Loucy (cell line): ENCODE data around the gene LRRC25.
A peak's percentile ranks its signal among the peaks of the same experiment; 100 is the strongest.
"Not testable (repeated sequence)": the region's sequence is repeated elsewhere in the genome, so short reads cannot be mapped to it uniquely, and the experiment has no call there.

Source experiments
- H2AFZ ChIP-seq: fragments of 200-600 bp; sonication (generic); 2 replicates; pipeline ENCODE4 v1.6.0; 2016; ENCODE audit warnings: antibody characterized with exemption, mild to moderate bottlenecking, low read length, moderate library complexity
- H3F3A ChIP-seq: fragments of 200-600 bp; 2 replicates; pipeline ENCODE4 v1.6.0; 2016; ENCODE audit warnings: antibody characterized with exemption, low read depth, mild to moderate bottlenecking
- H3K27me3 ChIP-seq: fragments of 200-600 bp; sonication (generic); 2 replicates; pipeline ENCODE4 v1.6.1; 2014; ENCODE audit warnings: low read length, mild to moderate bottlenecking; ENCODE audit not compliant: insufficient read depth, poor library complexity, severe bottlenecking
- H3K36me3 ChIP-seq: fragments of 200-600 bp; sonication (generic); 2 replicates; pipeline ENCODE4 v1.6.1; 2016; ENCODE audit warnings: low read length; ENCODE audit not compliant: insufficient read depth
- H3K4me1 ChIP-seq: fragments of 200-600 bp; sonication (generic); 2 replicates; pipeline ENCODE4 v1.5.1; 2014; ENCODE audit warnings: low read length, mild to moderate bottlenecking; ENCODE audit not compliant: insufficient read depth, poor library complexity, severe bottlenecking
- H3K4me2 ChIP-seq: fragments of 200-600 bp; sonication (generic); 2 replicates; pipeline ENCODE4 v1.6.0; 2014; ENCODE audit warnings: antibody characterized with exemption, low read length, low read depth, mild to moderate bottlenecking; ENCODE audit not compliant: poor library complexity, severe bottlenecking
- H3K4me3 ChIP-seq: fragments of 200-600 bp; sonication (generic); 2 replicates; pipeline ENCODE4 v1.5.1; 2014; ENCODE audit warnings: low read length, mild to moderate bottlenecking, mixed read lengths; ENCODE audit not compliant: poor library complexity, severe bottlenecking
- H3K79me2 ChIP-seq: fragments of 200-600 bp; sonication (generic); 2 replicates; pipeline ENCODE4 v1.6.1; 2014; ENCODE audit warnings: low read length; ENCODE audit not compliant: insufficient read depth
- H3K9ac ChIP-seq: fragments of 200-600 bp; sonication (generic); 2 replicates; pipeline ENCODE4 v1.6.0; 2014; ENCODE audit warnings: mild to moderate bottlenecking, low read depth, low read length, moderate library complexity; ENCODE audit not compliant: poor library complexity, severe bottlenecking
- H3K9me2 ChIP-seq: fragments of 200-600 bp; sonication (generic); replicated peaks from 2 replicates; pipeline ENCODE4 v1.6.1; 2016; ENCODE audit warnings: low read depth, low read length, mixed read lengths
- H3K9me3 ChIP-seq: fragments of 200-600 bp; sonication (generic); 2 replicates; pipeline ENCODE4 v1.6.1; 2014; ENCODE audit warnings: mild to moderate bottlenecking, antibody characterized with exemption, low read length, low read depth; ENCODE audit not compliant: insufficient read depth
- H4K20me1 ChIP-seq: fragments of 200-600 bp; sonication (generic); 2 replicates; pipeline ENCODE4 v1.6.0; 2014; ENCODE audit warnings: antibody characterized with exemption, low read length, mild to moderate bottlenecking; ENCODE audit not compliant: insufficient read depth, poor library complexity, severe bottlenecking
- CTCF ChIP-seq: fragments of 200-600 bp; sonication (generic); conservative IDR thresholded peaks from 2 replicates; pipeline ENCODE4 v1.5.1; 2014; ENCODE audit warnings: mild to moderate bottlenecking, antibody characterized with exemption, low read length
- EZH2phosphoT487 ChIP-seq: fragments of 200-600 bp; IDR thresholded peaks from 2 replicates; pipeline ENCODE4 v1.6.1; 2018; ENCODE audit warnings: antibody characterized with exemption, mild to moderate bottlenecking, moderate library complexity, borderline replicate concordance

LRRC25 gene

DNA sequence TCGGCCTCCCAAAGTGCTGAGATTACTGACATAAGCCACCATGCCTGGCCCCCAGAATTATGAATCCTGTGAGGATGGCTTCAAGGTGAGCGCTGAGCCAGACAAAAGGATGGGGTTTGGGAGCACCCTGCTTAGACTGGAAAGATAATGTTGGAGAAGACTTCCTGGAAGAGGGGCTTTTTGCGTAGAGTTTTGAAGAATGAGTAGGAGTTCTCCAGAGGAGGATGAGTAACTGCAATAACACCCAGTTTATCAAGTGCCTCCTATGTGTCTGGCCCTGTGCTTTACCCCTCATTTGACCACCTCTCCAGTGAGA lies 12.1 kb downstream of the LRRC25 start:
- Histone ChIP-seq H3K9me2 (no peaks in the 10 kb centered on the region), H3F3A (no peaks in the 10 kb centered on the region), H3K4me1 (no peaks in the 10 kb centered on the region), H2AFZ (no peak overlapping the region), H3K79me2 (no peaks in the 10 kb centered on the region), H3K4me3 (no peak overlapping the region), H3K27me3 (no peaks in the 10 kb centered on the region), H3K9ac (peak overlapping the region; percentile 46), H4K20me1 (no peaks in the 10 kb centered on the region), H3K4me2 (no peak overlapping the region), H3K36me3 (no peaks in the 10 kb centered on the region), H3K9me3 (no peaks in the 10 kb centered on the region)
- TF ChIP-seq EZH2phosphoT487 (no peak), CTCF (no peak)

DNA sequence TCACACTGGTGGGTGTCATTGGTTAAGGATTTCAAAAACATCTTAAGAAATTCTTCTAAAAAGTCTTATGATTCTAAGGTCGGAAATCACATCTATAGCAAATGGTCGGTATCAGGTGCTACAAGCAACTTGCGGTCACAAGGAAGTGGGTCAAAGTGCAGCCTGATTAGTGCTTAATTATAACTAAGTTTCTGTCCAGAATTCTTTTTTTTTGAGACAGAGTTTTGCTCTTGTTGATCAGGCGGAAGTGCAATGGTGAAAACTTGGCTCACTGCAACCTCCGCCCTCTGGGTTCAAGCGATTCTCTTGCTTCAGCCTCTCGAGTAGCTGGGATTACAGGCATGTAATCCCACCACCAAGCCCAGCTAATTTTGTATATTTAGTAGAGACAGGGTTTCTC lies 12.6 kb downstream of the LRRC25 start:
- H3K4me1 ChIP-seq = no peaks in the 10 kb centered on the region
- H3K27me3 ChIP-seq = no peaks in the 10 kb centered on the region
- H2AFZ ChIP-seq = no peak overlapping the region
- TF ChIP-seq CTCF (no peak), EZH2phosphoT487 (no peak)
- no peaks in the 10 kb centered on the region for H3K36me3 ChIP-seq
- H3K4me3 ChIP-seq = no peak overlapping the region
- no peaks in the 10 kb centered on the region for H3K9me2 ChIP-seq
- no peak overlapping the region for H3K4me2 ChIP-seq
- H3K79me2 ChIP-seq = no peaks in the 10 kb centered on the region
- H3F3A ChIP-seq = no peaks in the 10 kb centered on the region
- H4K20me1 ChIP-seq = no peaks in the 10 kb centered on the region
- peak overlapping the region; percentile 46 for H3K9ac ChIP-seq
- no peaks in the 10 kb centered on the region for H3K9me3 ChIP-seq

DNA sequence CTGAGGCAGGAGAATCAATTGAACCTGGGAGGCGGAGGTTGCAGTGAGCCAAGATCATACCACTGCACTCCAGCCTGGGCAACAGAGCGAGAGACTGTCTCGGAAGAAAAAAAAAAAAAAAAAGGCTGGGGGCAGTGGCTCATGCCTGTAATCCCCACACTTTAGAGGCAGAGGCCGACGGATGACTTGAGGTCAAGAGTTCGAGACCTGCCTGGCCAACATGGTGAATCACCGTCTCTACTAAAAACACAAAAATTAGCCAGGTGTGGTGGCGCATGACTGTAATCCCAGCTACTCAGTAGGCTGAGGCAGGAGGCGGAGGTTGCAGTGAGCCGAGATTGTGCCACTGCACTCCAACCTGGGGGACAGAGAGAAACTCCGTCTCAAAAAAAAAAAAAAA lies 13.8 kb downstream of the LRRC25 start:
- H3K9ac ChIP-seq, H3F3A ChIP-seq, H3K4me3 ChIP-seq, H4K20me1 ChIP-seq, H3K27me3 ChIP-seq, H3K4me1 ChIP-seq, H3K9me3 ChIP-seq, H3K4me2 ChIP-seq, H3K36me3 ChIP-seq, H3K79me2 ChIP-seq, H2AFZ ChIP-seq, H3K9me2 ChIP-seq: not testable (repeated sequence)

DNA sequence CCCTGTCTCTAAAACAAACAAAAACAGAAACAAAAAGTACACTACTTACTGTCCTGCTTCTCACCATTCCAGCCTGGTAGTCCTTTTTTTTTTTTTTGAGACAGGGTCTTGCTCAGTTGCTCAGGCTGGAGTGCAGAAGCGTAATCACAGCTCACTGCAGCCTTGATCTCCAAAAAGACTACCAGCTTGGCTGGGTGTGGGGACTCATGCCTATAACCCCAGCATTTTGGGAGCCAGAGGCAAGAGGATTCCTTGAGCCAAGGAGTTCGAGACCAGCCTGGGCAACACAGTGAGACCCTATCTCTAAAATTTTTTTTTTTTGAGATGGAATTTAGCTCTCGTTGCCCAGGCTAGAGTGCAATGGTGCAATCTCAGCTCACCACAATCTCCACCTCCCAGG lies 16.6 kb downstream of the LRRC25 start:
- no peaks in the 10 kb centered on the region for H3K36me3 ChIP-seq
- no peak overlapping the region for H3K4me2 ChIP-seq
- H3K9ac ChIP-seq = no peak overlapping the region
- H3K27me3 ChIP-seq = no peaks in the 10 kb centered on the region
- no peaks in the 10 kb centered on the region for H3F3A ChIP-seq
- TF ChIP-seq CTCF (no peak), EZH2phosphoT487 (no peak)
- no peak overlapping the region for H3K4me3 ChIP-seq
- no peaks in the 10 kb centered on the region for H3K79me2 ChIP-seq
- H4K20me1 ChIP-seq = no peaks in the 10 kb centered on the region
- no peaks in the 10 kb centered on the region for H3K9me3 ChIP-seq
- no peak overlapping the region for H2AFZ ChIP-seq
- no peaks in the 10 kb centered on the region for H3K4me1 ChIP-seq
- H3K9me2 ChIP-seq = no peaks in the 10 kb centered on the region
